GM18498 (cell line): ENCODE measurements around the gene SAFB.
A peak's percentile ranks its signal among the peaks of the same experiment; 100 is the strongest.

Experiments
- ATAC-seq: cut with Tn5 transposase; IDR thresholded peaks from one replicate; pipeline ENCODE4 v1.9.1; 2021; ENCODE audit warnings: mild to moderate bottlenecking, moderate library complexity; ENCODE audit not compliant: unreplicated experiment

The SAFB gene

DNA sequence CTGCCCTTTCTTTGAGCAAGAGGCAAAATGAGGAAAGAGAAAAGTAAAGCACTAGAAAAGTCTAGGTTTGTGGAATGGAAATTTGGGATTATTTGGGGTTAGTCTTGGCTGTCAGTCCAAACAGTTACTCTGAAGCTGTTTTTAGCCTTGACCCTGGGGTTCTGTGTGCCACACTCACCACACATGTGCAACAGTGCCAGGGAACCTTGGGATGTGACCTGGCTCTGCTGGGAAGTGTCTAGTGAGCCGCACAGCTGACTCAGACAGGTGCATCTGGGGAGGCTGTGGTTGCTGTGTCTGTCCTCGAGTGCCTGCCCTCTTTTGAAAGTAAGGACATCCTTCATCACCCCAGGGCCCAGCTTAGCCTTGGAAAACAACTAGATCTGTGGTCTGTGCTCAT, 41.6 kb downstream of the SAFB start:
- no peak for ATAC-seq

DNA sequence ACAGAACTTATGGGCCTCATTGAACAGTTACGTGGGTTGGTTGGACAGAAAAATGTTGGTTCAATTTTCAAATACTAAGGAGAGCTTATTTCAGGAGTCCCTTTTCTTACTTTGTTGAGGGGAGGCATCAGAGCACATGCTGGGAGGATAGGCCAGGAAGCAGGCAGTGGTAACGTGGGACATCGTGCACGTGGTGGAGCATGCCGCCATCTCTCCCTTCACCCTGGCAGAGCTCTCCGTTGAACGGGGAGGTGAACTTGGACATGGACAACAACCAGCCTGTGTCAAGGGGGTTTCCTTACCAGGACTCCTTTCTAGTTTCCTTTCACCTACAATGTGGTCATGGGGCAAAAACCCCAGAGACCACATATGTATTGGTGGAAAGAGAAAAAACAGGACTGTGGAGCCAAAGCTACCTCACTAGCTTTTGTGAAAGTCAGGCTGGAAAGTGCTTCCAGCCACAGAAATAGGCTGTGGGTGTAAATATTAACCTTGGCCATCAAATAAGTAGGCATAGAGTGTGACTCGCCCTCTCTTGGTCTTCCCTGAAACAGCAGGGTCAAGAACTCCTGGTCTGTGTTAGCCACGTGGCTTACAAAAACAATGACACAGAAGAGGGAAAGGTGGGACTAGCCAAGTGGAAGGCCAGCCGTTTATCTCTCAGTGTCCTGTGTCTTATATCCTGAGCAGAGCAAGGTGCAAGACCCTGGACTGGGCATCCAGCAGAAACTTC, 43.1 kb downstream of the SAFB start:
- ATAC-seq, result no peak

DNA sequence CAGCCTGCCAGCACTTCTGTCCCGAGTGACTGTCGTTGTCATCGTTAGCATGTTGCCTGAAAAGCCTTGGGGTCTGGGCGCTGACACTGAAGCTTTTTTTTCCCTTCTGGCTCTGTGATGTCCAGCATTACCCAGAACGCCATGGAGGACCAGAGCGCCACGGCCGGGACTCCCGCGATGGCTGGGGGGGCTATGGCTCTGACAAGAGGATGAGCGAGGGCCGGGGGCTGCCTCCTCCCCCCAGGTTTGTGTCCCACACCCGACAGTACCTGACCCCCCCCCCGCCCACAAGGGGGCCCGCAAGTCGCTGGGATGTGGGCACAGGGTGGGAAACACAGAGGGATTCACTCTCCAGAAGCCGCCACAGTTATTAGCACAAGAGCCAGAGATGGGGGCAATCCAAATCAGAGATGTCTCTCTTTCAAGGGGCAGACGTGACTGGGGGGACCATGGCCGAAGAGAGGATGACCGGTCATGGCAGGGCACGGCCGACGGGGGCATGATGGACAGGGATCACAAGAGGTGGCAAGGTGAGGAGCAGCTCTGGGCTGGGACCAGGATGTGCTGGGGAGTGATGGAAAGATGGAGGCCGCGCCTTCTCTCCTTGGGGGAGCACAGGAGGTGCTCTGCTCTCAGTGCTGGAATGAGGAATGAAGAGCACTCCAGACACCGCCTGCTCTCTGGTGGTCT, 44.2 kb downstream of the SAFB start:
- no peak for ATAC-seq

DNA sequence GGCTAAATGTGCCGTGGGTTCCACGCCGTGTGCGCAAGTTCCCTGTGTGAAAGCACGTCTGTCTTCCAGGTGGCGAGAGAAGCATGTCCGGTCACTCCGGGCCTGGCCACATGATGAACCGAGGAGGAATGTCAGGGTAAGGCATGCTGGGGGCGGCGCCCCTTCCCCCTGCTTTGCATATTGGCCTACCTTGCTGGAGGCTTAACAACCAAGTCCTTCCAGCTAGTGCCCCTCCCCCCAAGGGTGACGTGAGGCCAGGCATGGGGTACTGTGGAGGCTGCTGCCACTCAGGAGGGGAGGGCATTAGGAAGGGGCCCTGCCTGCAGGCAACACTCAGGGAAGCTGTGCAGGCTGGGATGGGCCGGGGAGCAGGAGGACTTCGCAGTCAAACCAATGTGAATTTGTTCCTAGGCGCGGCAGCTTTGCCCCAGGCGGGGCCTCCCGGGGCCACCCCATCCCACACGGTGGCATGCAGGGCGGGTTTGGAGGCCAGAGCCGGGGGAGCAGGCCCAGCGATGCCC, 44.9 kb downstream of the SAFB start:
- ATAC-seq, result no peak

DNA sequence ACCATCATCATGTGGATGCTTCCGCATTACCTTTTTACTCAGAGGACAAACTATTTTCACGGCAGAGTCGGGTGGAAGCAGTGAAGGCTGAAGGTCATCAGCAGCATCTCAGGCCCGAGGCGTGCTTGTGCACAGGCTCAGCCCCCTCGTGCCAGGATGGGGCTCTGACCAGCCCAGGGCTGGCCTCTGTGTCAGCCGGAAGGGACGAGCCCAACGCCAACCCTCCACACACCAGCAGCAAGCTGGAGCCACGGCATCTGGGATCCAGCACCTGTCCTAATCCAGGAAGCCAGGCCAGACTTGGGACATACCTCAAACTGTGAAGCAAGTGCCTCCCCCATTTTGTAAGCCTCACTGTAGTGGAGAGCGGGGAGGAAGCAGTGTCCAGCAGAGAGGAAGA, 46.3 kb downstream of the SAFB start:
- ATAC-seq, result no peak

DNA sequence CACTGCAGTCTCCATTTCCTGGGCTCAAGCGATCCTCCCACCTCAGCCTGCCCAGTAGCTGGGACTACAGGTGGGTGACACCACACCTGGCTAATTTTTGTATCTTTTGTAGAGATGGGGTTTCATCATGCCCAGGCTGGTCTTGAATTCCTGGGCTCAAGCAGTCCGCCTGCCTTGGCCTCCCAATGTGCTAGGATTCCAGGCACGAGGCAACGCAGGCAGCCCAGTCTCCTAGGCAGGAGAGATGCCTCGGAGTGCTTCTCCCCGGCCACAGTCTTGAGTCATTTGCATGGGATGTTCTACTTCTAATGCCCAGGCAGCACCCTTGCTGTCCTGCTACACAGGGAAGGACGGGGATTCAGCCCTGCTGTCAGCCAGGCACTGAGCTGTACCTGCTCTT, 48.7 kb downstream of the SAFB start:
- no peak for ATAC-seq

DNA sequence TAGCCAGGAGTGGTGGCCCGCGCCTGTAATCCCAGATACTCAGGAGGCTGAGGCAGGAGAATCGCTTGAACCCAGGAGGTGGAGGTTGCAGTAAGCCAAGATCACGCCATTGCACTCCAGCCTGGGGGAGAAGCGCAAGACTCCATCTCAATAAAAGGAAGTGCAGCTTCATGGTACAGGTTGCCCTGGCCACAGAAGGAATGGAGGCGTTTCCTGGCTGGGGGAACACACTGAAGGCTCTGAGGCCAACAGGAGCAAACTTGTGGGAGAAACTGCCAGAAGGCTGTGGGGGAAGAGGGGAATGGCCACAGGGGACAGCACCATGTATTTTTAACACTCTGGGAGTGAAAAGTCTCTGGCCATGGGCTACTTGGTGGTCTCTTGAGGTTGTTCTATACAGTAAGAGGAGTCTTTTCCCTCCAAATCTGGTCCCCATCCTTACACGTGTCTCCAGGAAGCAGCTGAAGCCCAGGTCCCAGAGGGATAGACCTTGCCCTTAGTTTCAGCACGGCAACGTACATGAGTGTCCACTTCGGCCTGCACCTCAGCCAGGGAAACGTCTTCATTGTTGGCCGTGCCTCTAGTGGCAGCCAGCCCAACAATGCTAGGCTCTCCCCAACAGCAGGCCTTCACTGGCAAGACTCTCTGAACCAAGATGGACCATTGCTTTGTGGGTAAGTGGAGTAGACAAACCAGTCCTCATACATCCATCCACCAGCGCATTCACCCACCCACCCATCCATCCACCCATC, 50.0 kb downstream of the SAFB start:
- no peak for ATAC-seq

DNA sequence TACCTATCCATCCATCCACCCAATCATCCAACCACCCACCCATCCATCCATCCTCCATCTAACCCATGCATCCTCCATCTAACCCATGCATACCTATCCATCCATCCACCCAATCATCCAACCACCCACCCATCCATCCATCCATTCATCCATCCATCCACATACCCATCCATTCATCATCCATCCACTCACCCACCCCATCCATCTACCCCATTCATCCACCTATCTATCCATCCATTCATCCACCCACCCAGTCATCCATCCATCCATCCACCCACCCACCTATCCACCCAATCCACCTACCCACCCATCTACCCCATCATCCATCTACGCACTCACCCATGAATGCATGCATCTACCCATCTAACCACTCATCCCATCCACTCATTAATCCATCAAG, 50.9 kb downstream of the SAFB start:
- ATAC-seq, result no peak

DNA sequence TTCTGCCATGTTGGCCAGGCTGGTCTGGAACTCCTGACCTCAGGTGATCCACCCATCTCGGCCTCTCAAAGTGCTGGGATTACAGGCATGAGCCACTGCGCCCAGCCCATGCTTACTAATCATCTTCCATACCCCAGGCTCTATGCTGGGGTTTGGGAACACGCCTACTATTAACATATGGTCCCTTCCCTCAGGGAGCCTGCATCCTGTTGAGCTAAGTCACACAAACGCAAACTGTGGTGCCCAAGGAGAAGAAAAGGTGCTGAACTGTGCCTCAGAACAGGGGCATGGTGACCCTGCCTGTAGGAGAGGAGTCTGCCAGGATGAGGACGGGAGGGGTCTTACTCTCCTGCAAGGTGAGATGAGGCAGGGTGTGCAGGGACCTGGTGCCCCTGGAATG, 51.8 kb downstream of the SAFB start:
- ATAC-seq, result no peak

DNA sequence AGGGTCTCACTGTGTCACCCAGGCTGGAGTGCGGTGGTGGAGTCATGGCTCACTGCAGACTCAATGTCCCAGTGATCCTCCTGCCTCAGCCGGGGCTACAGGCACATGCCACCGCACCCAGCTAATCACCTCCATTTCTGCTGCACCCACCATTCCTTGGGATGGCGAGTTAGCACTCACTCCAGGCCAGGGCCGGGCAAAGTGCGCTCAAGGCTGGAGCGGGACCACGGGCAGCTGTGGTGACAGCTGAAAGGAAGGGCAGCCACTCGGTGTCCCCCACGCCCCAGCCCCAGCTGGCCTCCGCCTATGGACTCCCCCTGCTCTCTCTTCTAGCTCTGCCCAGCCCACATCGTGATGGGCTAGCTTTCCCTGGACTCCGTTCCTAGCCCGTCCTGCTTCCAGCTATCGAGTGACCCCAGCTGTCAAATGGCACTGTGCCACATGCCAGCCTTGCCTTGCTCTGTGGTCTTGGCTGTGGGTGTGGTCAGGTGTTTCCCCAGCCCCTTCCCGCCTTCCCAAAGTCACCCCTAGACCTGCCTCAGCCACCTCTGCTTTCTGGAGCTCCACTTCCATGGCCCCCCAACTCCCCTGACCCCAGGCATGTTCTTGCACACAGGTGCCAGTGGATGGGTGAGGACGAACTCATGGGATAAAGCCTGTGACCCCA, 53.4 kb downstream of the SAFB start:
- ATAC-seq, result no peak

DNA sequence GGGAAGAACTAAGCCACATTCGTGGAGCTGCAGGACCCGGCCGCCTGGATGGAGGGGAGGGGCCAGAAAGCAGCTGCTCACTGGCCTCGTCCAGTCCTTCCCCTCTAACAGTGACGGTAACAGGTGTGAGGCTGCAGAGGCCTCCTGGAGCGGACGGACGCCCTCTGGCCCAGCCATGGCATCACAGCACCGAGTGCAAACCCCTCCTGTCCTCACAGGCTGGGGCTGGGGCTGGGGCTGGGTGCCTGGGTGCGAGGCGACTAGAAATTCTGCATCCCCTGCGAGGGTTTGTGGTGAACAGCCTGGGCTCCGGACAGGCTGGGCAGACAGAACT, 53.9 kb downstream of the SAFB start:
- ATAC-seq, result no peak

DNA sequence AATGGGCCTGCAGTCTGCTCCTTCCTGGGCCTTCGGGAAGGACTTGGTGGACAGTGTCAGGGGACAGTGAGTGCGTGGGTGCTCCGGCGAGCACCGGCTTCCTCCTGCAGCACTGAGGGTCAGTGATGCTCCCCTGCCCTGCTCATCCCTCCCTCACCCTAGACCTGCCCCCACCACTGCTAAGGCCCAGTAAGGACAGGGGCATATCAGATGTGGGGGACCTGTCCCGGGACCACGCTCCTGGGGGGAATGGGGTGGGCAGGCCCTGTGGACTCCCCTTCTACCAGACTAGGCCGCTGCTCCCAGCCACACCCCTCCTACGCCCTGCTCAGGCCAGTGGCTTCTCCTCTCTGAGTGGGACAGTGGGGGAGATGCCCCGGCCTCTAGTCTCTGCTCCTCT, 54.3 kb downstream of the SAFB start:
- ATAC-seq, result no peak

DNA sequence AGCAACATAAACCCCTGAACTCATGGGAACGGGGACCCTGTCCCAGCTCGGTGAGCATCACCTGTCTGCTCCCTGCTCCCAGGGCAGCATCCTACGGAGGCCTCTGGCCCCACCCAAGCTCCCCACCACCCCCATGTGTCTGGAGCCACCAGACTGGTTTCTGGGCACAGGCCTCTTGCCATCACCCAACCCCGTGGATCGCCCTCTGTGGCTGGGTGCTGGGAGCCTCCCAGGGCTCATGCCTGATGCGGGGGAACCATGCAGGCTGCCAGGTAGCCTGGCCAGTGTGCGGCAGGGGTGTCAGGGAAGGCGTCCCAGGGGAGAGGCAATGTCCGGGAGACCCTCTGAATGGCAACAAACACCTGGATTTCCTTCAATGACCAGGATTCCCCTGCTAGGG, 54.7 kb downstream of the SAFB start:
- ATAC-seq, result no peak

DNA sequence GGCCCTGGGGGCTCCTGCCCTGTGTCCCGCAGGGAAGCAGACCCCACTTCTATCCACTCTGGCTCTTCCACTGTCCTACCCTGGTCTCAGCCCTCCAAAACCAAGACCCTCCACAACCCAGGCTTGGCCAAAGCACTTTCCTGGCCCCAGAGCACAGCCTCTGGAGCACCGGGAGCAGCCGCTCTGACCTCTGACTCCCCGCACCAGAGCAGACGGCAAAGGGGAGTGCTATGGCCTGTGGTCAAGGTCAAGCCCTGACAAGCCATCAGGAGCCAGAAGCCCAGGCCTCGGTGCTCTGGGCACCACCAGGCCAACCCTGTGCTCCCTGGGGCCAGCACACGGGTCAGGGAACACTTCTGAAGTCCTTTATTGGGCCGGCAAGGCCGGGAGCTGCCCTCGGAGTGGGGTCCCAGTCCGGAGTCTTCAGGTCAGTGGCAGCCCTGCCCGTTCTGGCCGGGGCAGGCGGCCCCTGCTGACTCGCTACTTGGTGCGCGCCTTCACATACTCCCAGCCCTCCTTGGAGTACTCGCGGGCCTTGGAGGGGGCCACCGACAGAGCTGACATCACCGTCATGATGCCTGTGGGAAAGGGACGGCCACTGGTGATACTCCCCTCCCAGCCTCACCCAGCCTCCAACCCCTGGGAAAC, 55.3 kb downstream of the SAFB start:
- no peak for ATAC-seq

DNA sequence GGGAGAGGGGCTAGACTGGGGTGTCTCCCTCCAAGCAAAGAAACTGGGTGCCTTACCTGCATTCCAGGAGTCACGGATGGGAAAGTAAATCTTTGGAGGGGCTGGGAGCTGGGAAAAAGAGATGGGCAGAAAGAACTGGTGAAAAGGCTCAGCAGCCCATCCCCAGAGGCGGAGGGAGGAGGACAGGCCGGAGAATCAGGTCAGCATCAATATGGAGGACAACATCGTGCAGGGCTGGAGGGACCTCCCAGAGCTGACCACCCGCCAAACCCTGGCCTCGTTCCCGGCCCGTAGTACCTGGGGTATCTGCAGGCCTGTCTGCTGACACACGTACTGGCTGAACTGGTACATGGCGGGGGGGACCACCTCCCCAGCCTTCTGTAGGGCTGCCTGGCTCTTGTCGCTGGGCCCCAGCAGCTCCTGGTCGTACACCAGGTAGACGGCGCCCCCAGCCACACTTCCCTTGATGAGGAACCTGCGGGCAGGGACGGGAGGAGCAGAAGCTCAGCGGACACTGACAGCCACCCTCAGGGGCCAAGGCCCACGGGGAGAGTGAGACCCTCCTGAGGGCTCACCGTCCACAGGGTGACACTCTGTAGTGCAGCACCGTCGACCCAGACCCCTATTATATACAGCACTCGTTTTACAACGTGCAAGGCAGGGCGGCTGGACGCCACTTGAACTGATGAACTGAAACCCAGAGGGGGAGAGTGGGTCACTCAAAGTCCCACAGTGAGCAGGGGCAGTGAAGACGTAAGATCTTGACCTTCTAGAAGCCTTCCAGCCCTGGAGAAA, 56.6 kb downstream of the SAFB start:
- ATAC-seq, result no peak

DNA sequence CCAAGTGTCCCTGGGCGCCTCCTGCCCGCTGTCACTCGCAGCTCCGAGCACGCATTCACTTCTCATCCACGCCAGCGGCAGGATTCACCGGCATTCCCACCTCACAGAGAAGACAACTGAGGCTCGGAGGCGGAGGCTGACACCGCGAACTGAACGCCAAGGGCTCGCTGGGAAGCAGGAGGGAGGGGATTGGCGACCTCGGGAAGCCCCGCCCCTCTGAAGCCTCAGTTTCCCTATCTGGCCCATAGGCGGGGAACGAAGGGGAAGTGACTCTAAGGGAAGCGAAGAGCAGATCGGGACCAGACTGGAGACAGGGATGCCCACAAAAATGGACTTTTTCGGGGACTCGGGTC, 57.2 kb downstream of the SAFB start:
- ATAC-seq, result no peak

DNA sequence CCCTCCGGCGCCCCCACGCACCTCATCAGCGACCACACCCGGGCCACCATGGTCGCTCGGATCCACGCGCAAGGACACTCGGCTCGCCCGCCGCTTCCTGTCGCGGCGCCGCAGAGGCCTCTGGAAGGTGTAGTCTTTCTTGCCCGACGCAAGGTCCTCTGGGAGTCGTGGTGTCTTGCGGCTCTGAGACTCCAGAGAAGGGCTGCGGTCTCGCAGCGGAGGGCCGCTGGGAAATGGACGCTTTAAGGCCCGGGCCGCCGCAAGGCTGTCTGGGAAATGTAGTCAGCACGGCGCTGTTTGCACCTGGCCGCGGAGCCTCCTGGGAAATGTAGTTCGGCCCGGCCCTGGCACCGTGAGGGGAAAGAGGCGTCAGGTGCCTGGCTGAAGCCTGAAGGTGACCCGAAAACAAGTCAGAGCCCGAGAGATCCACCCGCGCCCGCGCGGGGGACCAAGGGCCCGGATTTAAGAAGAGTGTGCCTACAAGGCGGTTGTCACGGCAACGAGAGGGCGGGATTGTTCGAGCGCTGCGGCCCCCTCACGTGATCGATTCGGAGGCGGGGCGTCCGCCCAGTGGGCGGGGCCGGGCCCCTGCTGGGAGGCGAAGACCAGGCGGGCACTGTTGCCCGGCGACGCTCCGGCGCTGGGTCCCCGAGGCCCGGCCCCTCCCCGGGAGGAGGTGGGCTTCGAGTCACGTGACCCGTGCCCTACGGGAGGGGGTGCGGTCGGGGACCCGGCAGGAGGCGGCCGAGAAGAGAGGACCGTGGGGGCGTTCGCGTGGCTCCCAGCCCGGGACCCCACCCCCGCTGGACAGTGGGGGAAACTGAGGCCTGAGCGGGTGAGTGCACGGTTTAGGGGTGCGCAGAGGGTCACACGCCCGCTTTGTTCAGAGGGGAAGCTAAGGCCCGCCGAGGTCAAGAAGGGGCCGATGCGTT, 57.8 kb downstream of the SAFB start, which contains the start of the genes HSD11B1L and MICOS13:
HSD11B1L (plus strand) TSS at position 591 of the 932 bp plus-strand sequence. CDS start 3,806 bp downstream, outside the sequence.
MICOS13 (minus strand) TSS at position 80 of the 932 bp plus-strand sequence; CDS start at position 50, 30 bp downstream.
- ATAC-seq, result peak; percentile 88

DNA sequence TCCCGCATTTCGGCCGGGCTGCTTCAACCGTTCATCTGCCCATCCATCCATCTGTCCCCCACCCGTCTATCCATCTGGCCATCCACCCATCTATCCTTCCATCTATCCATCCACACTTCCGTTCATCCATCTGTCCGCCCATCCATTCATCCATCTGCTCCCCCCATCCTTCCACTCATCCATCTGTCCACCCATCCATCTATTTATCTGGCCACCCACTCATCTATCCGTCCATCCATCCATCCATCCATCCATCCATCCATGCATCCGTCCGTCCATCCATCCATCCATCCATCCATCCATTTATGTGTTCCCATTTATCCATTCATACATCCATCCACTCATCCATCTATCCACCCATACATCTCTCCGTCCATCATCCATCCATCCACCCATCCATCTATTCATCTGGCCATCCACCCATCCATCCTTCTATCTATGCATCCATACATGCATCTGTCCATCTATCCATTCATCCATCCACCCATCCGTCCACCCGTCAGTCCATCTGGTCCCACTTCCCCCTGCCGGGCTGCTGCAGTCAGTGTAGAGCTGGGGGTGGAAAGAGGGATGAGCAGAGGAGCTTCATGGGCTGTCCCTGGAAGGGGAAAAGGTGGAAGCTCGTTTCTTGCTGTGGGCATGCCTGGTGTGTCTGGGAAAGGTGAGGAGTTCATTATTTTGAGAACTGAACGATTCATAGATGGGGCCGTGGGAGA, 58.7 kb downstream of the SAFB start:
- no peak for ATAC-seq
